Measurements from ENCODE around the gene ZNF784.

- TF ChIP-seq CTCF (conservative IDR thresholded peaks at IDR 0.05; ENCODE audit: low read depth, low read length), result peak; percentile 47
- peak; percentile 9; the same call in 1 of the 2 replicates for TF ChIP-seq RAD21 (IDR thresholded peaks at IDR 0.05; ENCODE audit: low read length)
Observed at GRCh38 chr19:55638864-55639359, 14.5 kb upstream of the ZNF784 start.

Measured in IMR-90 (cell line).